ENCODE results near the gene ANAPC10. TPM values are rescaled to one million over a fixed set of nuclear protein-coding genes. Genes with fewer than 3 reads are reported as not detected.

The ANAPC10 gene
- total and polyA plus RNA-seq, 2 experiments from 2014 or later, result 34.4 to 59.2 TPM

DNA sequence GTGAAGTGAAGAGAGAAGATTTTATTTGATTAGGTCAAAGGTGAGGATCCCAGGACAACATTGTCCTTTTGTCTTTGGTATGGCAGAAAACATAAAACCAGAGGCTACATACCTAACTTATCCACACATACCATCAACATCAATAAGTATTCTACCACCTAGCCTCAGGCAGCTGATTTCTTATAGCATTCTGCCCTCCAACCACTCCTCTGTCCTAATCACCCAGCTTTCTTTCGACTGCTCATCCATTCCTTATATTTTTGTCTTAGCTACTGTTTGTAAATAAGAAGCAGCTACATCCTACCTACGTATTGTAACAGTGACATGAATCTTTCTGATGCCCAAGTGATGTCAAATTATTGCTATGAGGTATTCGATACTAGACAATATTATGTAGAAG lies 129.4 kb downstream of the ANAPC10 start (continued):
- TF ChIP-seq EZH2 (IDR thresholded peaks at IDR 0.05; ENCODE audit: low read depth, unreplicated experiment) (no peak), ETS1 (IDR thresholded peaks at IDR 0.05) (no peak)

GRCh38 chr4:144967161-144967560 lies 130.8 kb downstream of the ANAPC10 start:
- ATAC-seq (no peak), DNase-seq (ENCODE audit: low spot score) (no peak)
- Histone ChIP-seq H4K20me1 (replicated peaks; ENCODE audit: insufficient read depth) (no peaks in the 10 kb centered on the region), H2AFZ (no peak overlapping the region), H3K79me2 (replicated peaks; ENCODE audit: insufficient read depth) (no peaks in the 10 kb centered on the region), H3K4me3 (no peak overlapping the region), H3F3A (replicated peaks; ENCODE audit: low read depth) (no peaks in the 10 kb centered on the region), H3K9me2 (ENCODE audit: insufficient read depth) (no peaks in the 10 kb centered on the region), H3K27me3 (ENCODE audit: insufficient read depth) (no peaks in the 10 kb centered on the region), H3K4me2 (no peak overlapping the region), H3K4me1 (ENCODE audit: insufficient read depth) (no peaks in the 10 kb centered on the region), H3K36me3 (ENCODE audit: insufficient read depth) (no peaks in the 10 kb centered on the region), H3K27ac (ENCODE audit: low read depth) (no peak overlapping the region)
- H3K4me3 Mint-ChIP-seq, result no peak overlapping the region
- H3K9me3 Mint-ChIP-seq, result peaks cover 1% of the 10 kb centered on the region; the same call in 1 of the 3 replicates
- H3K27ac Mint-ChIP-seq, result 0 out of 2 replicates have a peak overlapping the region, but pooled peaks have one; percentile 2
- H3K4me1 Mint-ChIP-seq, result no peaks in the 10 kb centered on the region
- H3K36me3 Mint-ChIP-seq (ENCODE audit: low read depth), result peaks cover 2% of the 10 kb centered on the region; the same call in 1 of the 3 replicates
- no peaks in the 10 kb centered on the region for H3K27me3 Mint-ChIP-seq (ENCODE audit: insufficient read depth, low read depth, poor library complexity)
- TF ChIP-seq POLR2AphosphoS5 (IDR thresholded peaks at IDR 0.05; ENCODE audit: low read depth), result no peak
- no peak for TF ChIP-seq NANOG (IDR thresholded peaks at IDR 0.05; ENCODE audit: borderline replicate concordance)
- TF ChIP-seq EZH2phosphoT487 (IDR thresholded peaks at IDR 0.05; ENCODE audit: unreplicated experiment), result no peak
- no peak for TF ChIP-seq REST (IDR thresholded peaks at IDR 0.05; ENCODE audit: unreplicated experiment)
- no peak for TF ChIP-seq ZNF462 (CRISPR knock-in tag; IDR thresholded peaks at IDR 0.05)
- TF ChIP-seq JUNB (IDR thresholded peaks at IDR 0.05; ENCODE audit: unreplicated experiment), result no peak
- no peak for TF ChIP-seq STAT1 (IDR thresholded peaks at IDR 0.05; ENCODE audit: unreplicated experiment)
- TF ChIP-seq EZH2 (IDR thresholded peaks at IDR 0.05; ENCODE audit: low read depth, unreplicated experiment), result no peak
- TF ChIP-seq ZNF331 (CRISPR knock-in tag; IDR thresholded peaks at IDR 0.05; ENCODE audit: low read depth), result no peak
- TF ChIP-seq ETS1 (IDR thresholded peaks at IDR 0.05), result no peak
- TF ChIP-seq, protein P1, sequence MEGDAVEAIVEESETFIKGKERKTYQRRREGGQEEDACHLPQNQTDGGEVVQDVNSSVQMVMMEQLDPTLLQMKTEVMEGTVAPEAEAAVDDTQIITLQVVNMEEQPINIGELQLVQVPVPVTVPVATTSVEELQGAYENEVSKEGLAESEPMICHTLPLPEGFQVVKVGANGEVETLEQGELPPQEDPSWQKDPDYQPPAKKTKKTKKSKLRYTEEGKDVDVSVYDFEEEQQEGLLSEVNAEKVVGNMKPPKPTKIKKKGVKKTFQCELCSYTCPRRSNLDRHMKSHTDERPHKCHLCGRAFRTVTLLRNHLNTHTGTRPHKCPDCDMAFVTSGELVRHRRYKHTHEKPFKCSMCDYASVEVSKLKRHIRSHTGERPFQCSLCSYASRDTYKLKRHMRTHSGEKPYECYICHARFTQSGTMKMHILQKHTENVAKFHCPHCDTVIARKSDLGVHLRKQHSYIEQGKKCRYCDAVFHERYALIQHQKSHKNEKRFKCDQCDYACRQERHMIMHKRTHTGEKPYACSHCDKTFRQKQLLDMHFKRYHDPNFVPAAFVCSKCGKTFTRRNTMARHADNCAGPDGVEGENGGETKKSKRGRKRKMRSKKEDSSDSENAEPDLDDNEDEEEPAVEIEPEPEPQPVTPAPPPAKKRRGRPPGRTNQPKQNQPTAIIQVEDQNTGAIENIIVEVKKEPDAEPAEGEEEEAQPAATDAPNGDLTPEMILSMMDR (conservative IDR thresholded peaks at IDR 0.05; ENCODE audit: low read depth in 2 of 2), result no peak

All from GM23338 (cell line).